IPS DF 4.7 (cell line): ENCODE measurements around the gene FEV.

Experiments
- DNase-seq: peaks from one replicate; pipeline ENCODE4 v3.0.0-alpha.2; 2013; ENCODE audit warnings: low spot score; ENCODE audit errors: extremely low read depth

The FEV gene

GRCh38 chr2:219017201-219017931, 32.4 kb upstream of the FEV start:
- no peak for DNase-seq

- no peak for DNase-seq
These were observed 31.7 kb upstream of the FEV start for GRCh38 chr2:219016721-219017120.

GRCh38 chr2:219010873-219011272, 25.9 kb upstream of the FEV start:
- no peak for DNase-seq

GRCh38 chr2:219010162-219010756, 25.3 kb upstream of the FEV start:
- DNase-seq: no peak

- no peak for DNase-seq
These were observed 24.3 kb upstream of the FEV start for GRCh38 chr2:219009294-219009693.

- no peak for DNase-seq
These were observed 19.0 kb upstream of the FEV start for GRCh38 chr2:219003979-219004378.

GRCh38 chr2:219003267-219003634, 18.3 kb upstream of the FEV start:
- no peak for DNase-seq

- DNase-seq: no peak
These were observed 17.6 kb upstream of the FEV start for GRCh38 chr2:219002395-219003266.

- DNase-seq: no peak
These were observed 16.8 kb upstream of the FEV start for GRCh38 chr2:219001577-219002394.

- no peak for DNase-seq
These were observed 16.2 kb upstream of the FEV start for GRCh38 chr2:219001100-219001576.

- DNase-seq: no peak
These were observed 15.6 kb upstream of the FEV start for GRCh38 chr2:219000569-219000960.

GRCh38 chr2:218999881-219000568, 15.0 kb upstream of the FEV start:
- no peak for DNase-seq

- no peak for DNase-seq
These were observed 14.3 kb upstream of the FEV start for GRCh38 chr2:218999021-218999880.

- DNase-seq: no peak
These were observed 13.5 kb upstream of the FEV start for GRCh38 chr2:218998414-218999002.

- DNase-seq: no peak
These were observed 12.7 kb upstream of the FEV start for GRCh38 chr2:218997731-218998130.

- DNase-seq: no peak
These were observed 12.0 kb upstream of the FEV start for GRCh38 chr2:218996937-218997336.

GRCh38 chr2:218995972-218996711, 11.2 kb upstream of the FEV start:
- DNase-seq: no peak

GRCh38 chr2:218995561-218995960, 10.6 kb upstream of the FEV start:
- no peak for DNase-seq
